GM03348 (cell line): ENCODE measurements around the gene SLC35D2.
A peak's percentile ranks its signal among the peaks of the same experiment; 100 is the strongest.
"Not testable (repeated sequence)": the region's sequence is repeated elsewhere in the genome, so short reads cannot be mapped to it uniquely, and the experiment has no call there.

Experiments used
- DNase-seq: peaks from one replicate; pipeline ENCODE4 v3.0.0; 2012; ENCODE audit warnings: low spot score

SLC35D2 gene

GRCh38 chr9:96360976-96361375 lies 22.5 kb downstream of the SLC35D2 start:
- no peak for DNase-seq

GRCh38 chr9:96360523-96360922 lies 23.0 kb downstream of the SLC35D2 start:
- DNase-seq, result not testable (repeated sequence)

GRCh38 chr9:96350866-96351265 lies 32.6 kb downstream of the SLC35D2 start:
- DNase-seq, result no peak

GRCh38 chr9:96348261-96348660 lies 35.2 kb downstream of the SLC35D2 start:
- DNase-seq, result no peak

- DNase-seq, result no peak
These were observed 38.0 kb downstream of the SLC35D2 start for GRCh38 chr9:96345551-96345950.

- peak; percentile 92 for DNase-seq
These were observed 38.9 kb downstream of the SLC35D2 start for GRCh38 chr9:96344458-96345180.

- DNase-seq, result no peak
These were observed 39.8 kb downstream of the SLC35D2 start for GRCh38 chr9:96343515-96344360.

- no peak for DNase-seq
These were observed 40.8 kb downstream of the SLC35D2 start for GRCh38 chr9:96342571-96343245.

- no peak for DNase-seq
These were observed 42.8 kb downstream of the SLC35D2 start for GRCh38 chr9:96340707-96341106.

GRCh38 chr9:96338299-96338698 lies 45.2 kb downstream of the SLC35D2 start:
- no peak for DNase-seq

GRCh38 chr9:96333958-96334357 lies 49.6 kb downstream of the SLC35D2 start:
- no peak for DNase-seq

- no peak for DNase-seq
These were observed 52.1 kb downstream of the SLC35D2 start for GRCh38 chr9:96331236-96331947.

GRCh38 chr9:96327694-96328352 lies 55.7 kb downstream of the SLC35D2 start:
- DNase-seq, result peak; percentile 79

- no peak for DNase-seq
These were observed 60.3 kb downstream of the SLC35D2 start for GRCh38 chr9:96323169-96323568.

- not testable (repeated sequence) for DNase-seq
These were observed 60.8 kb downstream of the SLC35D2 start for GRCh38 chr9:96322736-96323135.

GRCh38 chr9:96322210-96322609 lies 61.3 kb downstream of the SLC35D2 start:
- not testable (repeated sequence) for DNase-seq

GRCh38 chr9:96321515-96321914 lies 62.0 kb downstream of the SLC35D2 start:
- no peak for DNase-seq

GRCh38 chr9:96320749-96321280 lies 62.7 kb downstream of the SLC35D2 start:
- no peak for DNase-seq

- no peak for DNase-seq
These were observed 64.5 kb downstream of the SLC35D2 start for GRCh38 chr9:96318921-96319565.

GRCh38 chr9:96317335-96317980 lies 66.1 kb downstream of the SLC35D2 start:
- DNase-seq, result peak; percentile 81
